Endometrial microvascular endothelial cells (primary cell): ENCODE measurements around the gene PXK. TPM values are rescaled to one million over a fixed set of nuclear protein-coding genes. Genes with fewer than 3 reads are reported as not detected.

ENCODE experiments used
- in situ Hi-C: cut with HindIII; loops from 2 replicates; pipeline ENCODE4 v1.10.0; 2017; ENCODE audit warnings: low sequenced_read_pairs, low pct_unique_long_range_greater_than_20kb; ENCODE audit errors: inconsistent ontology term
- total RNA-seq: library from RNA; depleted of rRNA; stranded (reverse); fragments of >200 nt; gene quantifications from one replicate; pipeline ENCODE4 v1.2.3, GENCODE V29; 2015; ENCODE audit errors: inconsistent ontology term

The PXK gene
- total RNA-seq, 1 donor from 2014 or later, result 16.0 TPM

DNA sequence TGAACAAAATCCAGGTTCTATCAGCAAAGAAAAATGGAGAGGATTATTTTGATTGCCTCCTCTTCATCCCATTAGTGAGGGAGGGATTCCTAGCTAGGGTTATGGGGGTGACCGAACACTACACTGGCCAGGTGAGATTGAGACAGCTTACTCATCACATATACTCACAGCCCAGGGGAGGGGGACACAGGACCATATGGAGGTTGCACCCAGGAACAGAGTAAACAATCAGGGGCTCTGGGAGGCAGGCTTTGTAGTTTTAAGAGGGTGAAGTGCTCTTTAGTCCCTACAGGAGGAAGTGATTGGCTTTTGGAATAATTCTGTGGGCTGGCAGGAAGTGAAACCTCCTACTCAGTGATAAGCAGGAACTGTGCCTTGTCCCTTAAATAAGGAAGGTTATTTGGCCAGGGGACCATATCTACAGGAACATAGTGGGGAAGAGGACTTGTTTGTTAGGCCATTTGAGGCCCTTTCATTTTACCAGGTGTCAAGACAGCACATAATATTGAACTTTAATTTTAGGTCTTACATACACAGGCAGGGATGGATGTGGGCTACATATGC lies 141.7 kb downstream of the PXK start:
- in situ Hi-C loops, result no loop called here

DNA sequence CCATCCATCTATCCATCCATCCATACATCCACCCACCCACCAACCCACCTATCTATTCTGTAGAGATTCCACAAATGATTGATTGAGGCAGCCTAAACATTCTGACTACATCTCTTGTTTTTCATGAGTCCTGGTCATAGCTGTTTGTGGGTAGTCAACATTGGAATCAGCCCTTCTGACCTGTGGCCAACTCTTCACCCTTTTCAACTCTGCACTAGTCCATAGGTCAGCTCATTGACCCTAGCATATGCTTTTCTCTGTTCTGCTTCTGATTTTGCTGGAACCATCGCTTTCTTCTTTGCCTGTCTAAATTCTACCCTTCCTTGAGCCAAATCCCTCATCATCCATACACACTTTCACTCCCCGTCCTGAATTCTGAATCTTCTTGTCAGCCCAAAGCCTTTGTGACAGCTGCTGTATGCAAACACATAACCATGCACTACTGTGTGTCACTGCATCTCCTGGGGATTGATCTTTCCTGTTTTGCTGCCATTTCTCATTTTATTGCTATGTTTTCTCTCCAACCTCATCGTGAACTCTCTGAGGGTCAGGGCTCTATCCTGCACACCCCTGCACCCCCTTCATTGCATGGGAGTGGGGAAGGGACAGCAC lies 142.4 kb downstream of the PXK start:
- in situ Hi-C loops, result no loop called here

Other genes starting within 250 kb of the PXK start
- not detected for gene DNASE1L3, start 121.9 kb upstream of the PXK start, total RNA-seq
- 7.5 TPM for gene ABHD6, start 95.1 kb upstream of the PXK start, total RNA-seq
- gene RPP14, start 26.6 kb upstream of the PXK start, total RNA-seq, result 18.2 TPM
- gene HTD2, start 26.4 kb upstream of the PXK start, total RNA-seq, result 20.7 TPM
- gene PDHB, start 100.9 kb downstream of the PXK start, total RNA-seq, result 98.7 TPM
- gene KCTD6, start 159.2 kb downstream of the PXK start, total RNA-seq, result 8.1 TPM
- 4.3 TPM for gene ACOX2, start 204.3 kb downstream of the PXK start, total RNA-seq
- gene FAM107A, start 244.5 kb downstream of the PXK start, total RNA-seq, result 150 TPM